HG03064 (cell line): Measurements from ENCODE around the gene TCF4.

Experiments
- ATAC-seq: cut with Tn5 transposase; IDR thresholded peaks from one replicate; pipeline ENCODE4 v1.9.1; 2021; ENCODE audit warnings: low read depth; ENCODE audit not compliant: unreplicated experiment

TCF4 gene

GRCh38 chr18:55419947-55420664 is 167.9 kb downstream of the TCF4 start:
- no peak for ATAC-seq

GRCh38 chr18:55419132-55419946 is 168.7 kb downstream of the TCF4 start:
- no peak for ATAC-seq

- no peak for ATAC-seq
Measured at GRCh38 chr18:55418439-55418838, 169.6 kb downstream of the TCF4 start.

DNA sequence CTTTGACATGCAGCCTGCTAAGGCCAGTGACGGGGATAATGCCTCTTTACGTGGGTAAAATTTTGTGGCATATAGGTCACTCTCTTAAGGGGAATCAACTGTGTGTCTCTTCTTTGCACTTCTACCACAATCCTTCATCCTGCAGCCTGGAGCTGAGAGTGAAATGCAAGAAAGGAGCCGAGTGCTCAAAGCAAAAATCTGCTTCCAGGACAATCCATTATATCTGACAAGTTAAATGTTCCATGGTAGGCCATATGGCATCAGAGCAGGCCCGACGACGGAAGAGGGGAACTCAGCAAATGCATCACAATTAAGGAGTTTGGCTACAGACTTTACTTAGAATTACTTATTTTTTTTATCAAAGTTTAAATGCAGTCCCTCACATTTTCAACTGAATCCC is 171.2 kb downstream of the TCF4 start:
- ATAC-seq, result no peak

DNA sequence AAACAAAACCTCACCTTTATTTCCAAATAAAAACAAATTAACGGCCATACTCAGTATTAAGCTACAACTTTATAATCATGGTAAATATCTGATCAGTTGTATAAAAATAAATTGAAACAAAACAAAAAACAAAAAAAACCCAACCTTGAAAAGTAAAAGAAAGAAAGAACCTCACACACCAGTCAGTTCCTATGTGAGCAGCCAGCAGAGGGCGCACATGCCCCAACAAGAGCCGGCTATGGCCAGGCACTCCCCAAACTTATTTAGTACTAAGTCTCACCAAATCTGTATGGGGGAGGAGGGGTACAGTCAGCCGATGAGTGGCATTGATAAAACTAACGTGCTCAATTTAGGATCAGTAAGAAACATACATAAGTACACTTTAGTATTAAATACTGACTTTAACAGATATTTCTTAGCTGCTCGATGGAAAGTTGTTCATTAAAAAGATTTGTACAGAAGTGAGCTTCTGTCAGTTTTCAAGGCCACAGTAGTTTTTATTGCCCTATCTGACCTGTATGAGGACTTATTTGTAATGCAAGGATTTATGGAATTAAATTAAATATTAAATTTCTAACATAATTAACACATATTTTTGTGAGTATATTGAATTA is 172.6 kb downstream of the TCF4 start:
- ATAC-seq, result peak; percentile 80

DNA sequence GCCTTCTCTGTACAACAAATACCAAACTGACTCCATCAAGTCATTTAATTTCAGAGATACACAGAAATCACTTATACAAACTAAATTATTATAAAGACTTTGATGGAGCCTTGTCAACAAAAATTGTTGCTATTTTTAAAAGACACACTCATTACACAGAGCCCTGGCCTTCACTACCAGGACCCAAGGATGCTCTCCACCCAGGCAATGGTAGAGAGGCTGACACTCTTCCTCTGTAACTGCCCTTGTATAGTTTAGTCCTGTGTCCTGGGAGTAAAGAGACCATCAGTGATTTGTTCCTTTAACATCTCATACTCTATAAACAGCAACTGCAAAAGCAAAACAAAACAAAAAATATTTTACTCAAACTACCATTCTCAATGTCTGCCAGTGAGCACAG is 173.5 kb downstream of the TCF4 start:
- no peak for ATAC-seq

DNA sequence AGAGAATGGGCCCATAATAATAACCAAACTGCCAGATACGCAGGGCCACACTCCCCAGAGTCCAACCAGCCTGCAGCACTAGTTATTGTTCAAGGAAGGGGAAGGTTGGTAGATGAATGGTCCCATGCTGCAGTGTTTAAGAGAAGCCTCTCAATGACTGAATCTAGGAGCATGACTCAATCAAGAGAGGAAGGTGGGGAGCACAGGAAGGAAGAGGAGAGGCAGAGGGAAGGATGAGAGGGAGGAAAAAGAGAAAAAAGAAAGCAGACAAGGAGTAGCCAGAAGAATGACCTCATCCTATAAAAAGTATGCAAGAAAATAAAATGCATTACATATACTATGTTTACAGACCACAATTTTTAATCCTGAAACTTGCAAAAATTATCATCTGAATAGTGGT is 174.5 kb downstream of the TCF4 start:
- ATAC-seq, result no peak

DNA sequence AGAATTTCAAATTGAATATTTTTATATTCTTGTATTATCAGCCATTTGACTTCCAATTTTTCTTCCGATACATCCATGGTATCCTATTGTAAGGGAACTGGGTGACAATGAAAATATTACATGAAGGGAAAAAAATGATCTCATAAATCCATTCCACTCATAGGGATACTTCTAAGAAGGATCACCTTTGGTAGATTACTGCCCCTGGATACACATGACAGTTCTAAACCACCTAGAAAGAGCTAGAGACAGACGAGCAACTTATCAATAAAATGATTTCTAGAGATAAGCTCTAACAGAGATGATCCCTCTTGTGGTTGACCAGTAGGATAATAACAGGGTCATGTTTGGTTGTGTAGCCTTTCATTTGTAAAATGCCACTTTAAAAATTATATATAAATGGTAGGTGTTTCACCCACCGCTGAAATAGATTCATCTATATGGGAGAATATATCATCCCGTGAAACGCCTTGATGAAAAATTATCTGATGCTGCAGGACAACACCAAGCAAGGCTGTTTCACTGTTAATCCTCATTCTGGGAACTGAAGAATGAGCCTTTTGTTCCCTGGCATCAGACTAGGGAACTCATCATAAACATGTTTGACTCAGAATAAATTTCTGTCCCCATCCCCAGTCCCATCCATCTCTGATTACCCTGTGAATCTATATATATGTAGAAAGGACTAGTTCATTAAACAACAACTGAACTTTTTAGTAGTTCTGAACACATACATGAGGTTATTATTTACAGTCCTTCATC is 180.0 kb downstream of the TCF4 start:
- no peak for ATAC-seq

DNA sequence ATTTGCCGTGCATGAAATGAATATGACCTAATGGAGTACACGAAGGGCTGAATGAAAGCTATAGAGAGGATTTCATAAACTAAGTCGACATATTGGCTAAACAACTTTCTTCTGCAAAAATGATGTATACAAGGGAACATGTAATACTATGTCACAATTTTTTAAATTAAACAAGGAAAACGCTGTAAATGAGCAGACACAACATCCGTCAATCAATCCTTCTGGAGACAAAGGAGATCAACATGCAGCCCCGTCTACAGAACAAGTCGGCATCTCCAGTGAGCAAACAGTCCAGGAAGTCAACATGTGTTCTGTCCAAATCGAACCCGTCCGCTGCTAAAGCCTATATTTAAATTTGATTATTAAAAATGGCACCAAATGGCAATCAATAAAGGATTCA is 180.8 kb downstream of the TCF4 start:
- ATAC-seq, result no peak

GRCh38 chr18:55406451-55406991 is 181.5 kb downstream of the TCF4 start:
- ATAC-seq, result no peak

- no peak for ATAC-seq
Measured at GRCh38 chr18:55405893-55406406, 182.0 kb downstream of the TCF4 start.

DNA sequence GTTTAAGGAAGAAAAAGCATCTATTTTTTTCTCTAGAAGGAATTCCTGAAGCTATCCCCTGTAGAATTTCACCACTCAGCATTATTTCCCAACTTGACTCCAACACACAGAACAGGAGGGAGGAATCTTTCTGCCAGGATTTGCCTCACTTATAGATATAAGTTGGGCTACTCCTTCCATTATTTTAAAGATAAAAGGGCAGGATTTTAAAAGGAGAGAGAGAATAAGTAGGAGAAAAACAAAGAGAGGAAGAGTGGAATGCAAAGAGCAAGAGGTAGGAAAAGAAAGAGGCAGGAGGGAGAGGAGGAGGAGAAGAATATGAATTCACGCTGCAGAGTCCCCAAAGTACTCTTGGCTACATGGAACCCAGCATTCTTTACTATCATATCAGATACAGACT is 182.5 kb downstream of the TCF4 start:
- ATAC-seq, result no peak

DNA sequence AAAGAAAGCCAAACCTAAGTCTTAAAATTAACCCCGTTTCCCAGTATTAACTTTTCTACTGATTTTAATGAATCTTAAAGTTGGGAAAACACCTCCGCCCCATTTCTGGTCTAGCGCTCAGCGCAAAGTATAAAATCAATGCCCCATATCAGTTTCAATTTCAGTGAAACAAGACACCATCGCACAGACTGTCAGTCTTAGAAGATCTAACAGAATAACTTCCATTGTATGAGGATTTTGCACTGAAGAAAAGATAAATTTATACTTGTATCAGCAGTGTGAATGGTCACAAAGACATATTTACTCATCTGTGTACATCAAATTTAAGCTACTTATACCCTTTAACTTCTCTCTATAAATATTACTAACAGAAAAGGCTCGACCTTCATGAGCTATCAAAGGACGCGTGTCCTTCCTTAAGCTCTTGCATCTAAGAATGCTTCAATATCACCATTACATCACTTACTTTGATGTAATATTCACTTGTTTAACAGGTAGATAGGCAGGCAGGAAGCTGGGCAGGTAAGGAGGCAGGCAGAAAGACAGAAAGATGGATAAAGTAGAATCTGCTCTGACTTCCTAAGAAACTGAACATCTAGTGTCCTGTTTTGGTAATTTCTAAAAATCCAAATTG is 183.0 kb downstream of the TCF4 start:
- ATAC-seq, result no peak

GRCh38 chr18:55404136-55404830 is 183.7 kb downstream of the TCF4 start:
- no peak for ATAC-seq

- ATAC-seq, result no peak
Measured at GRCh38 chr18:55403421-55403949, 184.5 kb downstream of the TCF4 start.

- no peak for ATAC-seq
Measured at GRCh38 chr18:55402731-55403405, 185.1 kb downstream of the TCF4 start.

GRCh38 chr18:55401638-55402191 is 186.3 kb downstream of the TCF4 start:
- ATAC-seq, result no peak
